Vagina (tissue), 2 donors: Measurements from ENCODE around the gene MTAP.

Source experiments
- CTCF ChIP-seq, 3 experiments: fragments of 450-650 bp in 2 of 3; fragments of 200-600 bp in 1 of 3; sonication (generic) in 1 of 3; IDR thresholded peaks; one replicate each; pipeline ENCODE4 v1.5.1; 2017 to 2019; ENCODE audit warnings: antibody characterized with exemption in 3 of 3, mild to moderate bottlenecking in 2 of 3, moderate library complexity in 2 of 3
- POLR2AphosphoS5 ChIP-seq, 2 donors: sonication (generic); formaldehyde crosslinking; IDR thresholded peaks; one replicate each; pipeline ENCODE4 v1.9.0; 2017; ENCODE audit warnings: antibody characterized with exemption in 2 of 2, mild to moderate bottlenecking in 2 of 2, low read depth in 1 of 2; ENCODE audit not compliant: insufficient read depth in 1 of 2

GRCh38 chr9:21982861-21983560 is 180.6 kb downstream of the MTAP start:
- TF ChIP-seq CTCF (IDR thresholded peaks at IDR 0.05), result no peak
- TF ChIP-seq POLR2AphosphoS5 (IDR thresholded peaks at IDR 0.05; ENCODE audit: insufficient read depth in 1 of 2, low read depth in 1 of 2), result no peak
